GM12892 (cell line): ENCODE measurements around the gene IGDCC3.

ENCODE experiments used
- DNase-seq: peaks from one replicate; pipeline ENCODE4 v3.0.0; 2011; ENCODE audit not compliant: insufficient read length
- FAIRE-seq: peaks from 2 replicates; lab custom pipeline; 2011; peaks lifted over from hg19 to GRCh38; lab: Jason Lieb, UNC
- POLR2A ChIP-seq: IDR thresholded peaks from 2 replicates; pipeline ENCODE4 v1.6.1; 2011; ENCODE audit warnings: low read depth, low read length, control low read depth
- POLR2AphosphoS5 ChIP-seq: IDR thresholded peaks from 2 replicates; pipeline ENCODE4 v1.6.1; 2011; ENCODE audit warnings: low read depth, low read length, control low read depth
- TAF1 ChIP-seq: IDR thresholded peaks from 2 replicates; pipeline ENCODE4 v1.6.1; 2011; ENCODE audit warnings: low read depth, mild to moderate bottlenecking, control low read depth, low read length, borderline replicate concordance

Gene IGDCC3

GRCh38 chr15:65342493-65342892 lies 35.3 kb downstream of the IGDCC3 start:
- FAIRE-seq (no peak), DNase-seq (no peak)
- TF ChIP-seq POLR2AphosphoS5 (no peak), TAF1 (no peak), POLR2A (no peak)

- DNase-seq = no peak
- FAIRE-seq = no peak
- TF ChIP-seq TAF1 = no peak
- no peak for TF ChIP-seq POLR2AphosphoS5
- TF ChIP-seq POLR2A = no peak
These were observed 37.9 kb downstream of the IGDCC3 start for GRCh38 chr15:65339920-65340319.

- FAIRE-seq (no peak), DNase-seq (no peak)
- no peak for TF ChIP-seq POLR2A
- TF ChIP-seq POLR2AphosphoS5 = no peak
- TF ChIP-seq TAF1 = no peak
These were observed 38.4 kb downstream of the IGDCC3 start for GRCh38 chr15:65339416-65339815.

- DNase-seq = no peak
- FAIRE-seq = peak; percentile 5
- TF ChIP-seq POLR2AphosphoS5 (no peak), TAF1 (no peak), POLR2A (no peak)
These were observed 39.0 kb downstream of the IGDCC3 start for GRCh38 chr15:65338823-65339222.

- TF ChIP-seq POLR2AphosphoS5 (no peak), POLR2A (no peak), TAF1 (no peak)
- FAIRE-seq (no peak), DNase-seq (no peak)
These were observed 39.4 kb downstream of the IGDCC3 start for GRCh38 chr15:65338366-65338765.

GRCh38 chr15:65337436-65338070 lies 40.2 kb downstream of the IGDCC3 start:
- TF ChIP-seq TAF1 (no peak), POLR2AphosphoS5 (no peak), POLR2A (no peak)
- DNase-seq = no peak
- FAIRE-seq = no peak

- DNase-seq = no peak
- TF ChIP-seq TAF1 (no peak), POLR2AphosphoS5 (no peak), POLR2A (no peak)
- no peak for FAIRE-seq
These were observed 41.0 kb downstream of the IGDCC3 start for GRCh38 chr15:65336493-65337435.

GRCh38 chr15:65335278-65336055 lies 42.3 kb downstream of the IGDCC3 start:
- no peak for TF ChIP-seq POLR2AphosphoS5
- TF ChIP-seq TAF1 = no peak
- no peak for TF ChIP-seq POLR2A
- no peak for DNase-seq
- FAIRE-seq = no peak

GRCh38 chr15:65334586-65335231 lies 43.1 kb downstream of the IGDCC3 start:
- TF ChIP-seq POLR2AphosphoS5 (no peak), POLR2A (no peak), TAF1 (no peak)
- DNase-seq (no peak), FAIRE-seq (no peak)

GRCh38 chr15:65333856-65334255 lies 43.9 kb downstream of the IGDCC3 start:
- DNase-seq = no peak
- FAIRE-seq = no peak
- TF ChIP-seq POLR2A (no peak), TAF1 (no peak), POLR2AphosphoS5 (no peak)

- no peak for FAIRE-seq
These were observed 44.5 kb downstream of the IGDCC3 start for GRCh38 chr15:65333148-65333820.

More at GRCh38 chr15:65333148-65333820, 44.5 kb downstream of the IGDCC3 start:
- TF ChIP-seq TAF1 (no peak), POLR2AphosphoS5 (no peak), POLR2A (no peak)
- DNase-seq = no peak
